GM18909 (cell line): ENCODE data around the gene YTHDF2.
"Not testable (repeated sequence)": the region's sequence is repeated elsewhere in the genome, so short reads cannot be mapped to it uniquely, and the experiment has no call there.

Experiments
- ATAC-seq: cut with Tn5 transposase; IDR thresholded peaks from one replicate; pipeline ENCODE4 v1.9.1; 2021; ENCODE audit warnings: mild to moderate bottlenecking; ENCODE audit not compliant: unreplicated experiment, poor library complexity

The YTHDF2 gene

GRCh38 chr1:28758420-28758819 is 21.7 kb downstream of the YTHDF2 start:
- no peak for ATAC-seq

DNA sequence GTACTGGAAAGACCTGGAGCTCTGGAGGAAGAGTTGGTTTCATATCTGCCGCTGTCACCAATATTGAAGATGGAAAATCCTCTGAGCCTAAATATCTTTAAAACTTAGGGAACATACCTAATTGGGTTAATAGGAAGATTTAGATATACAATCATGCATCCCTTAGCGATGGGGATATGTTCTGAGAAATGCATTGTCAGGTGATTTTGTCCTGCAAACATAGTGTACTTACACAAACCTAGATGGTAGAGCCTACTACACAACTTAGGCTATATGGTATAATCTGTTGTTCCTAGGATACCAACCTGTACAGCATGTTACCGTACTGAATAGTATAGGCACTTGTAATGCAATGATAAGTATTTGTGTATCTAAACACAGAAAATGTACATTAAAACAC is 22.5 kb downstream of the YTHDF2 start:
- no peak for ATAC-seq

DNA sequence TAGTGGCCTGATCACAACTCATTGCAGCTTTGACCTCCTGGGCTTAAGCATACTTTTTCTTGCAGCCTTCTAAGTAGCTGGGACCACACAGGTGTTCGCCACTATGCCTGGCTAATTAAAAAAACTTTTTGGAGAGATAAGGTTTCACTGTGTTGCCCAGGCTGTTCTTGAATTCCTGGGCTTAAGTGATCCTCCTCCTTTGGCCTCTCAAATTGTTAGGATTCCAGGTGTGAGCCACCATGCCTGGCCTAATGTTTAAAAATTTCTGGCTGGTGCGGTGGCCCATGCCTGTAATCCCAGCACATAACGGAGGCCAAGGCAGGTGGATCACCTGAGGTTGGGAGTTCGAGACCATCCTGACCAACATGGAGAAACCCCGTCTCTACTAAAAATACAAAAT is 24.4 kb downstream of the YTHDF2 start:
- no peak for ATAC-seq

GRCh38 chr1:28766532-28767183 is 29.9 kb downstream of the YTHDF2 start:
- no peak for ATAC-seq

- ATAC-seq, result no peak
Observed at GRCh38 chr1:28770601-28771165, 33.9 kb downstream of the YTHDF2 start.

DNA sequence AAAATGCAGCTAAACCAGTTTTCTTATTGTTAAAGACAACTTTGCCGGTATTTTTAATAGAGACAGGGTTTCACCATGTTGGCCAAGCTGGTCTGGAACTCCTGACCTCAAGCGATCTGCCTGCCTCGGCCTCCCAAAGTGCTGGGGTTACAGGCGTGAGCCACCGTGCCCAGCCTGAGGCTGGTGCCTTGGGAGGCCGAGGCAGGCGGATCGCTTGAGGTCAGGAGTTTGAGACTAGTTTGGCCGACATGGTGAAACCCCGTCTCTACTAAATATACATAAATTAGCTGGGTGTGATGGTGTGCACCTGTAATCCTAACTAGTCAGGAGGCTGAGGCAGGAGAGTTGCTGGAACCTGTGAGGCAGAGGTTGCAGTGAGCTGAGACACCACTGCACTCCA is 35.2 kb downstream of the YTHDF2 start:
- ATAC-seq, result not testable (repeated sequence)

DNA sequence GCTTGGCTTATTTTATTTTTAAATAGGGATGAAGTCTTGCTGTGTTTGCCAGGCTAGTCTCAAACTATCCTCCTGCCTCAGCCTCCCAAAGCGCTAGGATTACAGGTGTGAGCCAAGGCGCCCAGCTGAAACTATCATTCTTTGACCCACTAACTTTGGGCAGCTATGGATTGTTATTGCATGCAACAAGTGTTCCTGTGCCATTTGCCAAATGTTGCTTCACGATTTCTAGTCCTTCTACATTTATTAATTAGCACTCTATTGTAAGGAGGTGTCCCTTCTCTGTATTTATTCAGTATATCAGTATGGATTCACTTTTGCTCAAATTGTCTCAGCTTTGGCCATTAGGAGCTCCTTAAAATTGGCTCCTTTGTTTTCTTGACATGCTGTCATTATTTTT is 36.4 kb downstream of the YTHDF2 start:
- no peak for ATAC-seq

- ATAC-seq, result no peak
Observed at GRCh38 chr1:28775121-28775942, 38.6 kb downstream of the YTHDF2 start.

- ATAC-seq, result no peak
Observed at GRCh38 chr1:28776341-28776740, 39.6 kb downstream of the YTHDF2 start.

DNA sequence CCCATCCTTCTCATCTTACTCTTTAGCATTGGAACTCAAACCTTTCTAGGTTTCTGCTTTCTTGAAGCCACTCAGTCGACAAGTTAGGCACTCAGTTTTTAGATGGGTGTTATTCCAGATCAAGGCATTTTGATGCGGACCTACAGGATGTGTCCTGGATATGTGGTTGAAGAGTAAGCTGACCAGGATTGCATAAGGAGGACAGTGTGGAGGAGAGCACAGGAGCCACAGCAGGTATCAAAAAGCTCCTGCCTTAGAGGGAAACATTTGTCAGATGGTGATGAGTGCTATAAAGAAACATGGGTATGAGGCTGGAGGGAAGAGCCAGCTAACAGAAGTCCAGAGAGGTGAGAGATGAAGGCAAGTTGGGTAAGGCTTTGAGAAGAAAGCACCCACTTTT is 41.3 kb downstream of the YTHDF2 start:
- no peak for ATAC-seq

- no peak for ATAC-seq
Observed at GRCh38 chr1:28779751-28780408, 43.1 kb downstream of the YTHDF2 start.

DNA sequence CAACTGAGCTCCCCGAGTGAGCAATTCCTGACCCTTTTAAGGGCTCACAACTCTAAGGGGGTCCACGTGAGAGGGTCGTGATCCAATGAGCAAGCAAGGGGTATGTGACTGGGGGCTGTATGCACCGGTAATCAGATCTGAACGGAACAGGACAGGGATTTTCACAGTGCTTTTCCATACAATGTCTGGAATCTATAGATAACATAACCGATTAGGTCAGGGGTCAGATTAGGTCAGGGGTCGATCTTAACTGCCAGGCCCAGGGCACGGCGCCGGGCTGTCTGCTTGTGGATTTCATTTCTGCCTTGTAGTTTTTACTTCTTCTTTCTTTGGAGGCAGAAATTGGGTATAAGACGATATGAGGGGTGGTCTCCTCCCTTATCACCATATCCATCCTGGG is 44.6 kb downstream of the YTHDF2 start:
- ATAC-seq, result no peak

GRCh38 chr1:28782011-28782410 is 45.3 kb downstream of the YTHDF2 start:
- no peak for ATAC-seq

DNA sequence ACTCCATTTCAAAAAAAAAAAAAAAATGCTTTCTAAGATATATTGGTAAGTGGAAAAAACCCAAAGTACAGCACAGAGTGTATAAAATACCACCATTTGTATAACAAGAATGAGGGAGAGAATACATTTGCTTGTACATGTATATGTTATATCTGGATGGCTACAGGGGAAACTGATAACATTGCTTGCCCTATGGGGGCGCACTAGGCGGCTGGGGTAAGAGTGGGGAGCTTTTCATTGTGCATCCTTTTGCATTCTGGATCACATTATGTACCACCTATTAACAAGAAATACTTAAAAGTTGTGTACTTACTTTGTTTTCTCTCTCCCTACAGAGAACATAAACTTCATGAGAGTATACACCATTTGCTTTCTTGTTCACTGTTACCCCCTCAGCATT is 46.6 kb downstream of the YTHDF2 start:
- no peak for ATAC-seq

GRCh38 chr1:28789412-28789811 is 52.7 kb downstream of the YTHDF2 start:
- ATAC-seq, result no peak

GRCh38 chr1:28789816-28790215 is 53.1 kb downstream of the YTHDF2 start:
- ATAC-seq, result no peak

GRCh38 chr1:28790377-28791035 is 53.8 kb downstream of the YTHDF2 start:
- no peak for ATAC-seq

DNA sequence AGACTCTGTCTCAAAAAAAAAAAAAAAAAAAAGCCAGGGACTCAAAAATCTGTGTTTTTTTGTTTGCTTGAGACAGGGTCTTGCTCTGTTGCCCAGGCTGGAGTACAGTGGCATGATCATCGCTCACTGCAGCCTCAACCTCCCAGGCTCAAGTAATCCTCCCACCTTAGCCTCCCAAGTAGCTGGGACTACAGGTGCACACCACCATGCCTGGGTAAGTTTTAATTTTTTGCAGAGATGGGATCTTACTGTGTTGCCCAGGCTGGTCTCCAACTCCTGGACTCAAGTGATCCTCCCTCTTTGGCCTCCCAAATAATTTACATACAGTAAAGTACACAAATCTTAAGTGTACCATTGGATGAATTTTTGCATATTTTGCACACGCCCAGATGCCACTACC is 55.2 kb downstream of the YTHDF2 start:
- ATAC-seq, result not testable (repeated sequence)

GRCh38 chr1:28792644-28793121 is 55.9 kb downstream of the YTHDF2 start:
- ATAC-seq, result no peak

DNA sequence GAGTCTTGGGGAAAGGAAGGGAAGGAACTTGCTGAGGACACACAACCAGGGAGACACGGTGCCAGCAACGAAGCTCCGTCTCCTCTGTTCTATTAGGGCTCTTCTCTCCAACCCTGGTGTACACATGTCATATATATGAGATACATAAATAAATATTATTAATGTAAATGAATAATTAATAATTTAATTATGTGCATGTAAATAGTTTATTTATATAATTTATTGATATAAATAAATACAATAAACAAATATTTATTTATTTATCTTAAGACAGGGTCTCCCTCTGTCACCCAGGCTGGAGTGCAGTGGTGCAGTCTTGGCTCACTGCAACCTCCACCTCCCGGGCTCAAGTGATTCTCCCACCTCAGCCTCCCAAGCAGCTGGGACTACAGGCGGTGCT is 57.8 kb downstream of the YTHDF2 start:
- ATAC-seq, result not testable (repeated sequence)
